Midbrain (tissue), 1 donor: Measurements from ENCODE around the gene ZNF70.

ENCODE experiments used
- DNase-seq: peaks from one replicate; lab custom pipeline; 2025; lab: John Stamatoyannopoulos, UW

Gene ZNF70

DNA sequence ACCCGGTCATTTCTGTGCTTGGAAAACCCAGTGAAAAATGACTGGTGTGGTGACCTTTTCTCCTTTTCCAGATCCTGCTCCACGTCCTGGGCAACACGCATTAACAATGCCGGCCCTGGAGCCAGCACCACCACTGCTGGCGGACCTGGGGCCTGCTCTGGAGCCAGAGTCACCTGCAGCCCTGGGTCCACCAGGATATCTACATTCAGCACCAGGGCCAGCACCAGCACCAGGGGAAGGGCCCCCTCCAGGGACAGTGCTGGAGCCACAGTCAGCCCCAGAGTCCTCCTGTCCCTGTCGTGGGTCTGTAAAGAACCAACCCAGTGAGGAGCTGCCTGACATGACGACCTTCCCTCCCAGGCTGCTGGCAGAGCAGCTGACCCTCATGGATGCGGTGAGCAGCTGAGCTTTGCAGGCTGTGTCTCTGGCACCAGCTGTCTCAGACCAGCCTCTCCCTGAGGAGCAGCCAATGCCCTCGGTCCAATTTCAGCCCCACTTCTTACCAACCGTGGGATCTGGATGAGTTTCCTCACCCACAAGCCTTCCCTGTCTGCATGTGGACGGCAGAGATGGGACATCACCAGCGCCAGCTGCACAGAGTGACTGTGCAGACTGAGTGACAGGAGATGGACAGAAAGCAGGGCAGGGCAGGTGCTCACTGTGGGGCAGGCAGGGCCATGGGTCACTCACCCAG is 58.2 kb downstream of the ZNF70 start:
- no peak for DNase-seq

DNA sequence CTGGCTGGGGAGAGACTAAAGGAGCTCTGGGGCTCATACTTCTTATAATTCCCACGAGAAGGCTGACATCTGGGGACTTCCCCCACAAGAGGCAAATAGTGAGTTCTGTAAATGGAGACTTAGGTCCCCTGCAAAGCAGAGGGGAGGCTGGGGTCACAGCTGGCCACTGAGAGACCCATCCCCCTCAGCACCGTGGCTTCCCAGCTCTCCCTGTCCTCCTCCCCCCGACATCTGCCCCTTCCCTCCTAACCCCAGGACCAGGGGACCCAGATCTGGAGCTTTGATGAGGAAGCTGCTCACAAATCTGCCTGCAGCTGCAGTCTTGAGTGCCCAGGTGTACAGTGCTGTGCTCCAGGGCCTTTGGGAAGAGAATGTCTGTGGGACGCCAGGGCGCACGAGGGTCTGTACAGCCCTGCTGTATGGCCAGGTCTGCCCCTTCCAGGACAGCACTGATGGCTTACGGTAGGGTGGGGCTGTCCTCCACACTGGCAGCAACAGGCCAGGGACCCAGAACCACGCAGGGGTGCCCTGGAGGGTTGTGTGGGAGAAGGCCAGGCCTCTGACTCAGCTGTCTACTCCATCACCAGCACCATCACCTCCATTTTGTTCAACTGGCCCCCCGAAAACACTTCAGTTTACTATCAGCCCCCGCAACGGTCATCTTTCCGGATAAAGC is 59.0 kb downstream of the ZNF70 start:
- DNase-seq: no peak

DNA sequence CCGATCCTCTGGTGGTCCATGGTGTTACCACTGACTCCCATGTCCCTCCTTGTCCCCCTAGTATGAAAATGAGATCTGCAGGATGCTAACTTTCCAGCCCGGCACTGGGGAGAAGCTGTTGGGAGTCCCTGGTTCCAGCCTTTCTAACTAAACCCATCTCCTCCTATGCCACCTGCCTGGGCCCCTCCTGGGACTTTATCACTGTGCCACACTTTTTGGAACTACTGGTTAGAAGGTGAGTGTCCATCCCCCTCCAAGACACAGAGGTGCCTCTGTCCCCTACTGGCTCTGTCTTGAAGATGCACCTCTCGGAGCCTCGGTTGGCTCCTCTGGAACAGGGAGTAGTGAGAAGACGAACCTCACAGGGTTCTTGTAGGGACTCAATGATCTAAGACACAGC is 60.2 kb downstream of the ZNF70 start, which contains the start of gene RGL4:
TSS of gene RGL4 (plus strand) at position 301 of the 400 bp plus-strand sequence. CDS start 1,018 bp downstream, outside the sequence.
- DNase-seq: no peak

DNA sequence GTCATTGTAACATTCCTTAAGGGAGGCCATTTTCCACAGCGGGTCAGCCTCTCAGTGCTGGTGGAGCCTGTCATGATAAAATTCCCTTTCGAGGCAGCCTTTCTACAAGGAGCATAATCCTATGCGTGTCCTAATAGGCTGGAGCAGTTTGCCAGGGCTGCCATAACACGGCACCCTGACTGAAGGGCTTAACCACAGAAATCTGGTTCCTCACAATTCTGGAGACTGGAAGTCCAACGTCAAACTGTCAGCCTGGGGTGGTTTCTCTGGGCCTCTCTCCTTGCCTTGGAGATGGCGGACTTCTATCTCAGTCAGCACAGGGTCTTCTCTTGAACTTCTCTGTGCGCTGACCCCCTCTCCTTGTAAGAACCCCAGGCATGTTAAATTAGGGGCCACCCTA is 61.5 kb downstream of the ZNF70 start:
- no peak for DNase-seq
